Stimulated activated effector memory CD8-positive, alpha-beta T cell treated with anti-CD3 and anti-CD28 coated beads, Interleukin-12 subunit alpha, Interleukin-12 subunit beta, amount 100 ng/mL, for 72 hours (primary cell): ENCODE measurements around the gene OSBPL2.

Experiments
- ATAC-seq: fragments of 150-1000 bp; cut with Tn5 transposase; 2 replicates; pipeline ENCODE4 v1.10.0; 2021
- DNase-seq, 2 donors: peaks; one replicate each; pipeline ENCODE4 v3.0.0; 2021 to 2022; ENCODE audit warnings: low spot score in 2 of 2
- H3K27ac Mint-ChIP-seq: one replicate; pipeline ENCODE4 v1.8.0; 2022; ENCODE audit warnings: mild to moderate bottlenecking, mixed read lengths
- H3K36me3 Mint-ChIP-seq: one replicate; pipeline ENCODE4 v1.8.0; 2022; ENCODE audit warnings: mild to moderate bottlenecking, mixed read lengths
- H3K4me1 Mint-ChIP-seq: one replicate; pipeline ENCODE4 v1.8.0; 2022; ENCODE audit warnings: mixed read lengths
- H3K4me3 Mint-ChIP-seq: one replicate; pipeline ENCODE4 v1.8.0; 2022; ENCODE audit warnings: mild to moderate bottlenecking, mixed read lengths
- H3K9me3 Mint-ChIP-seq: one replicate; pipeline ENCODE4 v1.8.0; 2022; ENCODE audit warnings: mixed read lengths

Gene OSBPL2

DNA sequence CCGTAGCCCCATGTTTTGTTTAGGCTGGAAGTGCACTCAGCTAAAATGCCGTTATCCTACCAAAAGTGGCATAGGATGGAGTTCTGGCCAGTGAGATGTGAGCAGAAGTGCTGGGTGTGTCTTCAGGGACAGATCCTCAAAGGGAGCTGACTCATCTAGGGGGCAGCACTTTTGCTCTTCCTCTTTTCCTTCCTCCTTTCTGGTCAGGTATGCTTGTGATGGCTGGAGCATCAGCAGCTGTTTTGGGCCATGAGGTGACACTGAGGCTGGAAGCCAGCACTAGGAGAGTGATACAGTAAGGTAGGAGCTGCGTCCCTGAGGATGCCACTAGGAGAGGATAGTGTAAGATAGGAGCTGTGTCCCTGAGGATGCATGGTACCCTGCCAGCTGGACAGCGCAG lies 4.6 kb upstream of the OSBPL2 start:
- H3K36me3 Mint-ChIP-seq = no peaks in the 10 kb centered on the region
- ATAC-seq (no peak), DNase-seq (no peak)
- H3K4me3 Mint-ChIP-seq = no peak overlapping the region
- peaks cover 8% of the 10 kb centered on the region for H3K4me1 Mint-ChIP-seq
- no peaks in the 10 kb centered on the region for H3K9me3 Mint-ChIP-seq
- no peak overlapping the region for H3K27ac Mint-ChIP-seq

DNA sequence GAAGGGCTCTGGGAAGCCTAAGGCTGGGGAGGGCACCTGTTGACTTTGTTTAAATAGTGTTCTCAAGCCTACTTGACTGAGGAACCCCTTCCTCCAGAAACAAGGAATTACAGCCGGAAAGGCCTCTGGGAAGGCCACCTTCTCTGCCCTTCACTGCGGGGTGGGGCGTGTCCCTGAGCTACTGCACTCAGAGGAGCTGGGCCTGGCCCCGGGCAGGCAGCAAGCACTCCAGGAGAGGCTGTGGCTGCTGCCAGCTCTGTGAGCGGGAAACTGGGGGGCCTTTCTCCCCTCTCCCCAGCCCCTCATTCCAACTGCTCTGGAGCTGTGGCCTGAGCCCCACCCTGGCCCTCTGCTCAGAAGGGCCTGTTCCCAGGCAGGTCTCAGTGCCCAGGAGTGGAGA lies 4.0 kb upstream of the OSBPL2 start:
- Mint-ChIP-seq H3K27ac (no peak overlapping the region), H3K4me3 (no peak overlapping the region), H3K9me3 (no peaks in the 10 kb centered on the region), H3K36me3 (no peaks in the 10 kb centered on the region), H3K4me1 (peaks cover 8% of the 10 kb centered on the region)
- ATAC-seq (no peak), DNase-seq (no peak)

DNA sequence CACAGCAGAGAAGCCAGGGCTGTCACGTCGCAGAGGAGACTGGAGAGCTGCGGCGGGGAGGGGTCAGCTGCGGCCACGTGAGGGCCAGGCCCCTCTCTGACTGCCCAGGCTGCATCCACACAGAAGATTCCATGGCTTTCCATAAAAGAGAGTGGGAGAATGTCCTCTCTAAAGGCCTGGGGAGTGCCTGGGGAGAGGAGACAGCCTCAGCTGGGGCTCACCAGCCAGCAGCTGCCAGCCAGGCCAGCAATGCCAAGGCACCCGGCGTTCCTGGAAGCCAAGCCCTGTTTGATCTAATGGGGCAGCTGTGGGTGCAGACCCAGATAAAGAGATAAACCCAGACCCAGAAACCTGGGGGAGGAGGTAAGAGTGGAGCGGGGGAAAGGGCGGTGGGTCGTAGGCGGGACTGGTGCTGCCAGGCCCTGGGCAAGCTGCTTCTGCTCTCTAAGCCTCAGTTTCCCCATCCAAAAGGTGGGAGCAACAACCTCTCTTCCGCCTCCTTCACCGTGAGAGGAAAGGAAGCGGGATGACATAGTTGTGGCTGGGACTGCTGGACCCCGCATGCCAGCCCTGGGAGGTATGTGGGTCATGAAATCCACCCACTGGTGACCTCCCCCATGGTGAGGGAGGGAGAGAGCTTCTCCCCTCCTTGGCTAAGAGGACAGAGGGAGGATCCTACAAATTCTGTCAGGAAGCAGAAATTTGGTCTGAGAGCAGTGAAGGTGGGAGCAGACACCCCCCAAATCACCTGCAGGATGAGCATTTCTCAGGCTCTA lies 3.1 kb upstream of the OSBPL2 start:
- DNase-seq (no peak), ATAC-seq (no peak)
- Mint-ChIP-seq H3K27ac (no peak overlapping the region), H3K36me3 (no peaks in the 10 kb centered on the region), H3K4me3 (no peak overlapping the region), H3K9me3 (no peaks in the 10 kb centered on the region), H3K4me1 (peaks cover 11% of the 10 kb centered on the region)

DNA sequence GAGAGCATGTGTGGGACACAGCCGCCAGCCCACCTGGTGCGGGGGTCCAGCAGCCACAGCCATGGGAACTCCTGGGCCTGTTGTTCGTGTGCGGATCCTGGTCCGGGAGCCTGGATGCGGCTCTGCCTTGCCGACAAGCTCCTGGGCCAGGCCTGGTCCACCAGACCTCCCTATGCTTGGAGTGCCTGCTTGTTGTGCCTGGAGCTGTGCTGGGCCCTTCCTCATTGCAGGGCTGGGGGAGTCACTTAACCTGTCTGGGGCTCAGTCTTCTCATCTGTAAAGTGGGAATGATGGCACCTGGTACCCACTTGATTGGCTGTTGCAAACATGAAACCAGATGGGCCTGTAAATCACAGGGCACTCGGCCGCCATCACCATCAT lies 2.6 kb upstream of the OSBPL2 start:
- Mint-ChIP-seq H3K9me3 (no peaks in the 10 kb centered on the region), H3K4me1 (peaks cover 14% of the 10 kb centered on the region), H3K4me3 (no peak overlapping the region), H3K36me3 (no peaks in the 10 kb centered on the region), H3K27ac (no peak overlapping the region)
- ATAC-seq (no peak), DNase-seq (no peak)

DNA sequence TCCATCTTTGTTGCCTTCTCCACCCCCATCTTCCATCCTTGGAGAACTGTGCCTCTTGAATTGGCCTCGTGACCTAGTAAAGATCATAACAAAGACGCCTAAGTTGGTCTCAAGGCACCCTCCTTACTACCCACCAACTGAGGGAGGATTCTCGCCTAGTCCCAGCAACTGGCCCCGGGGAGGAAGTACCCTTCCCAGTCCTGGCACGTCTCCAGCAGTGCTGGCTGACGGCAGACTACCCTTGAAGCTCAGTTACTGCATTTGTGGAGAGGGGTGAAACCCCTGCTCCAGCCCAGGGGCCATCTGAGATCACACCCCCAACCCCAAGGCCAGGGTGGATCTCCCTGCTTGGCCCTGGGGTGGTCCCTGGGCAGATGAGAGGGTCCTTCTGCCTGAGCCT lies 2.1 kb upstream of the OSBPL2 start:
- Mint-ChIP-seq H3K4me3 (no peak overlapping the region), H3K4me1 (peaks cover 15% of the 10 kb centered on the region), H3K27ac (peak overlapping the region; percentile 4), H3K9me3 (no peaks in the 10 kb centered on the region), H3K36me3 (no peaks in the 10 kb centered on the region)
- no peak for DNase-seq
- no peak for ATAC-seq

DNA sequence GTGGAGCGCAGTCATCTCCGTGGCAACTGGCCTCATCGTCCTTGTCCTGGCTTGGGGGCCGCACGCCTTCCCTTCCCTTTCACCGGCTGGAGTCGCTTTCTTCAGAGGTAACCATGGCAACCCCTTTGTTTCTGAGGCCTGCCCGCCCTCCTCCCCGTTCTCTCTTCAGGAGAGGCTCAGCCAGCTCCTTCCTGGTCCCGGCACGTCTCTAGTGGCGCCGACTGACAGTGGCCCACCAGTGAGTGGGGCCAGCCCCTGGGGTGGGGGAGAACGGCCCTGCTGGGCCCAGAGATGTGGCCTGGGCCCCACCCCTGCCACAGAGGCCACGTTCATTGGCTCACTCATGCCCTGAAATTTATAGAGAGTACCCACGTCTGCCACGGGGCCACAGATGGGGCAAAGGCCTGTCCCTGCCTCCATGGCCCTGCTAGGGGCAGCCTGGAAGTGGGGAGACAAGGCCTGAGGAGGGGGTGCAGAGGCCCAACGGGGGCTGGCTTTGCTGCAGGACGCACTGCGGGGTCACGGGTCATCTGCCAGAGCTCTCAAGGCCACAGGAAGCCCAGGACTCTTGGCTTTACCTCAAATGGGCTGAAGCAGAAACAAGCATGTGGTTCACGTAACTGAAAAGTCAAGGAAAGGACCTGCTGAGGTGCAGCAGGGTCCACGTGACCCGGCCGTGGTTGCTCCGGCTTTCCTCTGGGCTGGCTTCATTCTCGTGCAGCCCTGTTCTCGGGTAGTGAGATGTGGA lies 1.4 kb upstream of the OSBPL2 start:
- no peaks in the 10 kb centered on the region for H3K9me3 Mint-ChIP-seq
- H3K27ac Mint-ChIP-seq = peak overlapping the region; percentile 4
- DNase-seq (no peak), ATAC-seq (no peak)
- H3K4me1 Mint-ChIP-seq = peaks cover 23% of the 10 kb centered on the region
- H3K36me3 Mint-ChIP-seq = peaks cover 2% of the 10 kb centered on the region
- no peak overlapping the region for H3K4me3 Mint-ChIP-seq

DNA sequence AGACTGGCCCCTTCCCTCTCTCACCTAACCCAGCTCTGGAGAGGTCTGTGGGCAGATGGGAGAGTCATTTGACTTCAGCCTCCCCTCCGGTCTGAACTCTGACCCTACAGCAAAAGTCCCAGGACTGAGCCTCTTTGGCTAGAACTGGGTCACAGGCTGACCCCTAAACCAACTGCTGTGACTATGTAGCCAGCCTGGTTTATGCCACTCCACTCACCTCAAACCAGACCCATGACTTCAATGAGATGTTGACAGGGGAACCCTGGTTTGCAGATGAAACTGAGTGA lies 864 bp upstream of the OSBPL2 start:
- Mint-ChIP-seq H3K4me3 (peak overlapping the region; percentile 73), H3K9me3 (no peaks in the 10 kb centered on the region), H3K36me3 (peaks cover 7% of the 10 kb centered on the region), H3K27ac (peak overlapping the region; percentile 91), H3K4me1 (peaks cover 25% of the 10 kb centered on the region)
- ATAC-seq (no peak), DNase-seq (no peak)

DNA sequence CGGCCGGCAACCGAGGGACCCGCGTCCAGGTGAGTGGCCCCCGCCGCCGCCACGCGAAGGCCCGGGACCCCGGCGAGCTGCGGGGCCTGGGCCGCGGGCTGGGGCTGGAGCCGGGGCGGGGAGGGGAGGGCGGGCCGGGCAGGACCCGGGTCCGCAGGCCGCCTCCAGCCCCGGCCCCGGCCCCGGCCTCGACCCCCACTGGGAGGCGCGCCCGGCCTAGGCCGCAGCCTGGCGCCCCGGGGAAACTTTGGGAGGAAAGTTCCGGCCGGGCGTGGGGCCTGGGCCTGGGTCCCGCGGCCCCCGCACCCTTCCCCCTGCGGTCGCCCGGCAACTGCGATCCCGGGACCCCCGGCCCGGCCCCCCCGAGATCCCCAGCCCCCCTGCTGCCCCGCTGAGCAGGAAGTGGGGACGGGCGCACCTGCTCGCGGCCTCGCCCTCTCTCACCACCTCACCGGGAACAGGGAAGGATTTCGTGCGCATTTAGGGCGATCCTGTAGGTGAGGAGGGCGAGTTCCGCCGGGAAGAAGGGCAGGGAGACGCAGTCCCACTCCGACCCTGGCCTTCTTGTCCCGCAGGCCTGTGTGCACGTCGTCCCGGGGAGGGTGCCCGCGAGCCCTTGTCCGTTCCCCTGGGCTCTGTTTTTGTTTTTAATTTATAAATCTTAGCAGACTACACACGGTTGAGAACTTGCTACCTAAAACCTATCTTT lies 402 bp downstream of the OSBPL2 start:
- H3K36me3 Mint-ChIP-seq = peaks cover 7% of the 10 kb centered on the region
- ATAC-seq = peak; percentile 0
- peak overlapping the region; percentile 73 for H3K4me3 Mint-ChIP-seq
- peaks cover 30% of the 10 kb centered on the region for H3K4me1 Mint-ChIP-seq
- peak in 1 of 2 donors; percentile 20 for DNase-seq
- H3K9me3 Mint-ChIP-seq = no peaks in the 10 kb centered on the region
- H3K27ac Mint-ChIP-seq = peak overlapping the region; percentile 91

DNA sequence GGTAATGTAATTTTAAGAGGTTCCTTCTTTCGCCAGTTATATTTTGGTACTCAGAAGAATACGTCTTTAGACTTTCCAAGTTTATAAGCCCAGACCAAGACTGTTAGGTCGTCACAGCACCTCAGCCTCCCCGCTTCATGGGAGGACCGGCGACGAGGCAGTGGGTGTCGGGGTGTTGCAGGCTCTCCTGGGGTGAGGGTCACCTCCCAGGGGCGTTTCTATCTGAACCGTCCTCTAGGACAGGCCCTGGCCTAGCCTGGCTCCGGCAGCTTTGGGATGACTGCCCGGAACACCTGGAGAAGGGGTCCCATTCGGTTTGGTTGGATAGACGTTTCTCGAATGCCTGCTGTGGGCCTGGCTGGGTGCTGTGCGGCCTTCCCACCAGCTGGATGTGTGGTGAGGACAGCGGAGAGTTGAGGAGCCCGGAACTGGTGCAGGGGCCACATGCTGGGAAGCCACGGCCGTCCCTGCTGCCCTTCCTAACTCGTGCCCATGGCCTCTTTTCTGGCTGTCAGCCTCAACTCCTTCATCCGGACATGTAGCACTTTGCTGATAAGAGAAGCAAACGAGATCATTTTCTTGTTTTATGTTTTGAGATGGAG lies 1.1 kb downstream of the OSBPL2 start:
- Mint-ChIP-seq H3K4me1 (peaks cover 35% of the 10 kb centered on the region), H3K9me3 (no peaks in the 10 kb centered on the region)

DNA sequence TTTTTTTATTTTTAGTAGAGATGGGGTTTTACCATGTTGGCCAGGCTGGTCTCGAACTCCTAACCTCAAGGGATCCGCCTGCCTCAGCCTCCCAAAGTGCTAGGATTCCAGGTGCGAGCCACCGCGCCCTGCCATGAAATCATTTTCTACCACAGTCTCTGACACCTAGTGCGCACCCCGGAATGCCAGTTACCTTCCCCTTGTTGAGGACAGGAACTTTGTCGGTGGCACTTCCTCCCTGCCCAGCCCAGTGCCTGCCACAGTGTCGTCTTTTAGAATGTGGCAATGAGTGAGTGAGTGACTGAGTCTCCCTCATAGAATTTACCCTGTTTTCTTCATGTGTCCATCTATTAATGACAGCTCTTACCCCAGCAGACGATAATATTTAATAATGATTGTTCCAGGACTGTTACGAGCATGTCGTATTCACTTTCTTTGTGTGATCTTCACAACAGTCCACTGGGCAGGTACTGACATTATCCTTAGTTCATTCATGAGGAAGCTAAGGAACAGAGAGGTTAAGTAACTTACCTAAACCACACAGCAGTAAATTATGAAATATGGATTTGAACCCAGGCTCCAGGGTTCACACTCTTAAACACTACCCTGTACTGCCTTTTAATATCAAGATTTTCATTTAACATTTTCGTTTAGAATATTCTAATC lies 1.8 kb downstream of the OSBPL2 start:
- H3K4me1 Mint-ChIP-seq = peaks cover 39% of the 10 kb centered on the region
- peak overlapping the region; percentile 73 for H3K4me3 Mint-ChIP-seq
- H3K9me3 Mint-ChIP-seq = no peaks in the 10 kb centered on the region
- ATAC-seq (no peak), DNase-seq (no peak)
- peaks cover 7% of the 10 kb centered on the region for H3K36me3 Mint-ChIP-seq
- peak overlapping the region; percentile 5 for H3K27ac Mint-ChIP-seq

More for the DNA sequence above, 1.1 kb downstream of the OSBPL2 start:
- ATAC-seq = no peak
- H3K27ac Mint-ChIP-seq = peak overlapping the region; percentile 83
- H3K36me3 Mint-ChIP-seq = peaks cover 7% of the 10 kb centered on the region
- DNase-seq = no peak
- H3K4me3 Mint-ChIP-seq = peak overlapping the region; percentile 73

DNA sequence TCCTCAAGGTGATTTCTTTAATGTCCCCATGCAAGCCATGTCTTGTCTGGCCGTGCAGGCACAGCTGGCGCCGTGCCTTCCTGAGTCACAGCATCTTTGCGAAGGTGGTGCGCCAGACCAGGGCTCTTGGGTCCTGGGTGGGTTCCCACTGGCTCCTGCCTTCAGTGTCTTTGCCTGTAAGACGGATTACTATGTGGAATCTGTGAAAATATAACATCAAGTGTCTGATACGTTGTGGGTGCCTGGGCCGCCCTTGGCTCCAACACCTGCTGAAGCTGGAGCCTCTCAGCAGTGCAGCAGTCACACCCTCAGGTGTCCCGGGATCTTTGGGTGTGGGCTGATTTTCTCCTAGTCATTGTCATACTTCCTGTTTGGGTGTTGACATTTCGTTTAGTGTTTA lies 3.2 kb downstream of the OSBPL2 start:
- Mint-ChIP-seq H3K27ac (no peak overlapping the region), H3K4me3 (no peak overlapping the region), H3K4me1 (peaks cover 44% of the 10 kb centered on the region), H3K9me3 (no peaks in the 10 kb centered on the region), H3K36me3 (peaks cover 7% of the 10 kb centered on the region)
- ATAC-seq = no peak
- DNase-seq = no peak

DNA sequence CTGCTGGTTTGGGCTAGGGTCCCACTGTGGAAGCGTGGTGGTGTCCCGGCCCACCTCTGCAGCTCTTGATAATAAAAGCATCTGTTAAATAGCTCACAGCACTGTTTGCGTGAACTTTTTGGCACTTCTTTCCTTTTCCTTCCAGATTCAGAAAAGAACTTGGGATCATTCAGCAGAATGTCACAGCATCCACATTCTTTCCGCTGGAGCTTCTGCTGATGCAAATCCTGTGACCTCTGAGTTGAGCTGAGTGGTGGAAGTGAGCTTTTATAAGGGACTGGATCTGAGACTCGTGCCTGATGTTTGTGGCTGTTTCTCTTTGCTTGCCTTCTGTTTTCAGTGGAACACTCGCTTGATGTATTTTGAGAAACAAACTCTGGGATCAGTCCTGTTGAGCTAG lies 3.9 kb downstream of the OSBPL2 start:
- H3K27ac Mint-ChIP-seq = no peak overlapping the region
- H3K36me3 Mint-ChIP-seq = peaks cover 7% of the 10 kb centered on the region
- H3K9me3 Mint-ChIP-seq = no peaks in the 10 kb centered on the region
- no peak overlapping the region for H3K4me3 Mint-ChIP-seq
- DNase-seq (no peak), ATAC-seq (no peak)
- peaks cover 51% of the 10 kb centered on the region for H3K4me1 Mint-ChIP-seq

DNA sequence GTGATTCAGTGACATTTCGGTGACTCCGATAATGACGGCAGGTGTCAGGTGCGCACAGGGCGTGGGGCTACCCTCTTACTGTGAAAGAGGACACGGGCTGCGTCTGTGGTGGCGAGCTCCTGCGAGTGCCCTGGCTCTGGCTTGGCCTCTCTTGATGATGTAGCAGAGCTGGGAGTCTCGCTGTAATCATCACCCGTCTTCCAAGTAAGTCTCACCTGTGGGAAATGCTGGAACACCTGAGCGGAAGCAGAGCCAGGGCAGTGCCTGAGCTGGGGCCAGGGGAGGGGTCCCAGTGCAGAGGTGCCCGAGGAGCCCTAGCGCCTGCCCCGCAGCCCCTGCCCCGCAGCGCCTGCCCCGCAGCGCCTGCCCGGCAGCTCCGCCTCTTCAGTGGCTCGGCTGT lies 4.8 kb downstream of the OSBPL2 start:
- no peak for ATAC-seq
- peaks cover 47% of the 10 kb centered on the region for H3K4me1 Mint-ChIP-seq
- no peak for DNase-seq
- no peaks in the 10 kb centered on the region for H3K9me3 Mint-ChIP-seq
- peaks cover 7% of the 10 kb centered on the region for H3K36me3 Mint-ChIP-seq
- H3K27ac Mint-ChIP-seq = no peak overlapping the region
- no peak overlapping the region for H3K4me3 Mint-ChIP-seq

DNA sequence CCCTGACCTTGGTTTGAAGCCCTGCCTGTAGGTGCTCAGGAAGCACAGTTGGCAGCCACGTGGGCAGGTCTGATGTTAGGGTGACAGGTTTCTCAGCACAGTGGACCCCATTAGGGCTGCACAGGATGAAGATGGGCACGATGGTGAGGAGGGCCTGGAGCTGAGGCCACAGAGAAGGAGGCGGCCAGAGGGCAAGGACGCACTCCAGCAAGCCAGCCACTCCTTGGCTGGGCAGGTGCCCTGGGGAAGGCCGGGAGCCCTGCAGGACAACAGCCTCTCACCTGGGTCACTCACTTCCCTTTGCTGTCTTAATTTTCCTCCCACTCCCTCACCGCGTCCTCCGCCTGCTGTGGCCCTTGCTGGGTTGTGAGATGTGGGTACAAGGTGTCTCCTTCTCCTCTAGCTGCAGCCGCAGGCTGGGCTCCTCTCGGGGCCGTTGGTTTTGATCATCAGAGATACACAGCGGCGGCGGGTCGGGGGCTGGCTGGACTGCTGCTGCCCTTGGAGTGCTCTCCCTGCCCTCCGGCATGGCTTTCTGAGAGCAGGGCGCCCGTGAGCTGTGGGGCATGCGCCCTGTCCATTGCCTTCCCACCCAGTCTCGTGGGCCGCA lies 5.7 kb downstream of the OSBPL2 start:
- peaks cover 47% of the 10 kb centered on the region for H3K4me1 Mint-ChIP-seq
- DNase-seq (no peak), ATAC-seq (no peak)
- H3K4me3 Mint-ChIP-seq = no peak overlapping the region
- peaks cover 7% of the 10 kb centered on the region for H3K36me3 Mint-ChIP-seq
- H3K27ac Mint-ChIP-seq = peak overlapping the region; percentile 20
- no peaks in the 10 kb centered on the region for H3K9me3 Mint-ChIP-seq

DNA sequence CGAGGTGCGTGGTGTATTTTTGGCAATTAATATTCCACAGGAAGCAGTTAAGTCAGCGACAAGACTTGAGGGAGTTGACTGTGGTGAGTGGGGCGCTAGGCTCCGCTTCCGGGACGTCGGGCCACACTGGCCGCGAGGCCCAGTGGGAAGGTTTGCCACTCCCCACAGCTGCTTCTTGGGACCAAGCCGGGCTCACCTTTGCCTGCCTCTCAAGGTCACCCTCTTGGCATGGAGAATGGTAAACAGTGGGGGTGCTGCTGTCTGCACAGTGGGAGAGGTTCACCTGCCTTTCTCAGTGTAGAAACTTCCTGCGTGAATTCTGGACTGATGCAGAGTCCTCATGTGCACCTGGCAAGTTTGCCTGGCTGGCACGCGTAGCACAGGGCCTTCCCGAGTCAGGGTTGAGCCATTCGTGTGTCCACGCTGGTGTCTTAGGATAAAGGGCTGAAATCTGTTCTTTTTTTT lies 6.4 kb downstream of the OSBPL2 start:
- no peak for ATAC-seq
- no peak overlapping the region for H3K27ac Mint-ChIP-seq
- H3K4me3 Mint-ChIP-seq = no peak overlapping the region
- no peak for DNase-seq
- H3K4me1 Mint-ChIP-seq = peaks cover 47% of the 10 kb centered on the region
- H3K9me3 Mint-ChIP-seq = no peaks in the 10 kb centered on the region
- peaks cover 7% of the 10 kb centered on the region for H3K36me3 Mint-ChIP-seq
